Urothelium cell line (cell line): Measurements from ENCODE around the gene PLEKHG1.

Source experiments
- DNase-seq: peaks from one replicate; pipeline ENCODE4 v3.0.0; 2011; ENCODE audit warnings: low spot score, mixed read lengths
- FAIRE-seq: peaks from 2 replicates; lab custom pipeline; 2011; peaks lifted over from hg19 to GRCh38; lab: Jason Lieb, UNC

The PLEKHG1 gene

GRCh38 chr6:150588888-150589499 lies 10.7 kb upstream of the PLEKHG1 start:
- DNase-seq (no peak), FAIRE-seq (no peak)

GRCh38 chr6:150589852-150590251 lies 9.8 kb upstream of the PLEKHG1 start:
- FAIRE-seq (no peak), DNase-seq (no peak)

GRCh38 chr6:150590446-150590845 lies 9.2 kb upstream of the PLEKHG1 start:
- FAIRE-seq, result no peak
- DNase-seq, result no peak

- no peak for FAIRE-seq
Observed at GRCh38 chr6:150592377-150592995, 7.2 kb upstream of the PLEKHG1 start.

GRCh38 chr6:150593119-150593518 lies 6.6 kb upstream of the PLEKHG1 start:
- FAIRE-seq (no peak), DNase-seq (no peak)

More at GRCh38 chr6:150592377-150592995, 7.2 kb upstream of the PLEKHG1 start:
- DNase-seq, result no peak

- DNase-seq (no peak), FAIRE-seq (no peak)
Observed at GRCh38 chr6:150596439-150596838, 3.2 kb upstream of the PLEKHG1 start.

GRCh38 chr6:150598401-150598800 lies 1.3 kb upstream of the PLEKHG1 start:
- DNase-seq (no peak), FAIRE-seq (no peak)

GRCh38 chr6:150598858-150599198 lies 857 bp upstream of the PLEKHG1 start:
- DNase-seq, result no peak
- no peak for FAIRE-seq

- no peak for DNase-seq
- no peak for FAIRE-seq
Observed at GRCh38 chr6:150600010-150600300, 270 bp downstream of the PLEKHG1 start.

GRCh38 chr6:150600301-150601017 lies 774 bp downstream of the PLEKHG1 start:
- FAIRE-seq (no peak), DNase-seq (peak; percentile 90)

- no peak for DNase-seq
- FAIRE-seq, result no peak
Observed at GRCh38 chr6:150601439-150601838, 1.8 kb downstream of the PLEKHG1 start.

GRCh38 chr6:150603176-150603575 lies 3.5 kb downstream of the PLEKHG1 start:
- no peak for DNase-seq
- FAIRE-seq, result no peak

- no peak for FAIRE-seq
- no peak for DNase-seq
Observed at GRCh38 chr6:150604467-150604866, 4.8 kb downstream of the PLEKHG1 start.

GRCh38 chr6:150605333-150605732 lies 5.6 kb downstream of the PLEKHG1 start:
- DNase-seq (no peak), FAIRE-seq (no peak)

- no peak for FAIRE-seq
- no peak for DNase-seq
Observed at GRCh38 chr6:150606168-150606591, 6.5 kb downstream of the PLEKHG1 start.

GRCh38 chr6:150606647-150607328 lies 7.1 kb downstream of the PLEKHG1 start:
- DNase-seq, result no peak
- no peak for FAIRE-seq

- peak; percentile 13 for FAIRE-seq
Observed at GRCh38 chr6:150607329-150607650, 7.6 kb downstream of the PLEKHG1 start.

GRCh38 chr6:150610584-150610983 lies 10.9 kb downstream of the PLEKHG1 start:
- FAIRE-seq, result no peak
- no peak for DNase-seq

More at GRCh38 chr6:150607329-150607650, 7.6 kb downstream of the PLEKHG1 start:
- no peak for DNase-seq

- no peak for DNase-seq
- no peak for FAIRE-seq
Observed at GRCh38 chr6:150613269-150613668, 13.6 kb downstream of the PLEKHG1 start.

- no peak for FAIRE-seq
Observed at GRCh38 chr6:150615967-150616366, 16.3 kb downstream of the PLEKHG1 start.

GRCh38 chr6:150616586-150616985 lies 16.9 kb downstream of the PLEKHG1 start:
- FAIRE-seq, result no peak

More at GRCh38 chr6:150615967-150616366, 16.3 kb downstream of the PLEKHG1 start:
- no peak for DNase-seq

GRCh38 chr6:150617062-150617461 lies 17.4 kb downstream of the PLEKHG1 start:
- DNase-seq, result no peak
- FAIRE-seq, result no peak

More at GRCh38 chr6:150616586-150616985, 16.9 kb downstream of the PLEKHG1 start:
- no peak for DNase-seq
